Activated effector memory CD4-positive, alpha-beta T cell treated with Interleukin-2 at 50 U/mL for 16 hours (primary cell): Measurements from ENCODE around the gene UGT1A8.
"Not testable (repeated sequence)": the region's sequence is repeated elsewhere in the genome, so short reads cannot be mapped to it uniquely, and the experiment has no call there.

Experiments used
- DNase-seq: peaks from one replicate; pipeline ENCODE4 v3.0.0-alpha.2; 2020

The UGT1A8 gene

GRCh38 chr2:233643128-233643527 lies 25.7 kb downstream of the UGT1A8 start:
- DNase-seq: no peak

- DNase-seq: not testable (repeated sequence)
These were observed 28.6 kb downstream of the UGT1A8 start for GRCh38 chr2:233646033-233646432.

GRCh38 chr2:233650981-233651380 lies 33.5 kb downstream of the UGT1A8 start:
- DNase-seq: no peak

- DNase-seq: no peak
These were observed 34.0 kb downstream of the UGT1A8 start for GRCh38 chr2:233651430-233651829.

GRCh38 chr2:233654501-233654900 lies 37.1 kb downstream of the UGT1A8 start:
- DNase-seq: no peak

- no peak for DNase-seq
These were observed 37.6 kb downstream of the UGT1A8 start for GRCh38 chr2:233655043-233655442.

GRCh38 chr2:233655943-233656342 lies 38.5 kb downstream of the UGT1A8 start:
- not testable (repeated sequence) for DNase-seq

- no peak for DNase-seq
These were observed 39.0 kb downstream of the UGT1A8 start for GRCh38 chr2:233656443-233656842.

- DNase-seq: no peak
These were observed 41.2 kb downstream of the UGT1A8 start for GRCh38 chr2:233658610-233659009.

GRCh38 chr2:233663911-233664310 lies 46.5 kb downstream of the UGT1A8 start:
- no peak for DNase-seq

GRCh38 chr2:233668605-233669260 lies 51.3 kb downstream of the UGT1A8 start:
- no peak for DNase-seq

GRCh38 chr2:233671290-233672161 lies 54.1 kb downstream of the UGT1A8 start, which contains the start of gene UGT1A9:
Gene UGT1A9, plus strand, starts transcription at chr2:233671898. Its CDS starts 37 bp downstream, at chr2:233671935.
- DNase-seq: no peak

GRCh38 chr2:233672886-233673285 lies 55.5 kb downstream of the UGT1A8 start:
- no peak for DNase-seq

- no peak for DNase-seq
These were observed 56.5 kb downstream of the UGT1A8 start for GRCh38 chr2:233673896-233674295.

GRCh38 chr2:233674314-233674713 lies 56.9 kb downstream of the UGT1A8 start:
- DNase-seq: no peak

- no peak for DNase-seq
These were observed 57.6 kb downstream of the UGT1A8 start for GRCh38 chr2:233674995-233675394.

GRCh38 chr2:233676046-233676445 lies 58.6 kb downstream of the UGT1A8 start:
- no peak for DNase-seq

GRCh38 chr2:233679196-233679595 lies 61.8 kb downstream of the UGT1A8 start:
- no peak for DNase-seq

- DNase-seq: no peak
These were observed 63.1 kb downstream of the UGT1A8 start for GRCh38 chr2:233680361-233681045.

GRCh38 chr2:233681521-233682099 lies 64.2 kb downstream of the UGT1A8 start, which contains the start of gene UGT1A7:
Gene UGT1A7, plus strand, starts transcription at chr2:233681901. Its CDS starts 37 bp downstream, at chr2:233681938.
- DNase-seq: no peak

GRCh38 chr2:233684640-233685039 lies 67.2 kb downstream of the UGT1A8 start:
- no peak for DNase-seq

- no peak for DNase-seq
These were observed 69.5 kb downstream of the UGT1A8 start for GRCh38 chr2:233686928-233687327.

- DNase-seq: no peak
These were observed 70.9 kb downstream of the UGT1A8 start for GRCh38 chr2:233688341-233688740.
